Right atrium auricular region (tissue), 2 donors: ENCODE data around the gene HUS1. TPM values are rescaled to one million over a fixed set of nuclear protein-coding genes. Genes with fewer than 3 reads are reported as not detected.
"Not testable (repeated sequence)": the region's sequence is repeated elsewhere in the genome, so short reads cannot be mapped to it uniquely, and the experiment has no call there.

ENCODE experiments used
- DNase-seq: peaks from one replicate; pipeline ENCODE4 v3.0.0-alpha.2; 2019; ENCODE audit warnings: low spot score
- H3K27ac ChIP-seq, 2 donors: fragments of 200-600 bp; sonication (generic); 1 replicate in 1 of 2; 2 replicates in 1 of 2; pipeline ENCODE4 v1.5.1; 2016 to 2019
- H3K27me3 ChIP-seq, 2 donors: fragments of 200-600 bp; sonication (generic); one replicate each; pipeline versions ENCODE4 v1.5.1 to v1.6.0; 2017 to 2019
- H3K36me3 ChIP-seq: fragments of 200-600 bp; sonication (generic); one replicate; pipeline ENCODE4 v1.5.1; 2016
- H3K4me1 ChIP-seq, 2 donors: fragments of 200-600 bp; sonication (generic); one replicate each; pipeline versions ENCODE4 v1.5.1 to v1.6.0; 2017 to 2019
- H3K4me3 ChIP-seq, 2 donors: fragments of 200-600 bp; sonication (generic); 1 replicate in 1 of 2; 2 replicates in 1 of 2; pipeline ENCODE4 v1.5.1; 2017 to 2019; ENCODE audit warnings: mild to moderate bottlenecking in 1 of 2, moderate library complexity in 1 of 2
- H3K9me3 ChIP-seq, 2 donors: fragments of 200-600 bp; sonication (generic); one replicate each; pipeline ENCODE4 v1.5.1; 2019
- total RNA-seq, 2 donors: library from RNA; depleted of rRNA; stranded (reverse); fragments of >200 nt; gene quantifications; one replicate each; pipeline ENCODE4 v1.1.0, GENCODE V29; 2016
- TF ChIP-seq, protein P1 (sequence below), 2 donors: fragments of 200-600 bp; sonication (generic); IDR thresholded peaks; one replicate each; pipeline ENCODE4 v1.5.1; 2019; ENCODE audit warnings: antibody characterized with exemption in 2 of 2

HUS1 gene
- total RNA-seq, 2 donors from 2014 or later: 19.7 to 25.4 TPM

DNA sequence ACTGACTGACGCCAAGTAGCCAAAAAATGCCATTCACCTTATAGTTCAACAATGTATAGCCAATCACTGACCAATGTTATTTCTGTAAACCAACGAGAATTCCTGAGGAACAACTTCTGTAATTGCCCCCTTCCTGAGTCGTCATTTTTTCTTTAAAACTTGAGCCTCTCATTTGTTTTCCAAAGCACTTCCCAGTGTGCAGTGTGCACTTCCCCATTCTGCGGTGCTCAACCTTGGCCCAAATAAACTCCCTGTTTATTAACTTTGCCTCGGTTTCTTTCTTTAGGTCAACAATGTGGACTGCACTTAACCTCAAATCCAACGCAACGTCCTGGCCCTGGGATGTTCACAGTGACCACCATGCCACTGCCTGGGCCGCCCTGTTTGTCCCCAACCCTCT is 46.2 kb downstream of the HUS1 start:
- Histone ChIP-seq H3K36me3 (no peaks in the 10 kb centered on the region), H3K4me1 (peaks cover 0 to 28% of the 10 kb centered on the region in 2 donors), H3K27me3 (no peaks in the 10 kb centered on the region), H3K4me3 (no peak overlapping the region), H3K9me3 (no peaks in the 10 kb centered on the region), H3K27ac (no peak overlapping the region)
- DNase-seq: no peak
- TF ChIP-seq, protein P1, sequence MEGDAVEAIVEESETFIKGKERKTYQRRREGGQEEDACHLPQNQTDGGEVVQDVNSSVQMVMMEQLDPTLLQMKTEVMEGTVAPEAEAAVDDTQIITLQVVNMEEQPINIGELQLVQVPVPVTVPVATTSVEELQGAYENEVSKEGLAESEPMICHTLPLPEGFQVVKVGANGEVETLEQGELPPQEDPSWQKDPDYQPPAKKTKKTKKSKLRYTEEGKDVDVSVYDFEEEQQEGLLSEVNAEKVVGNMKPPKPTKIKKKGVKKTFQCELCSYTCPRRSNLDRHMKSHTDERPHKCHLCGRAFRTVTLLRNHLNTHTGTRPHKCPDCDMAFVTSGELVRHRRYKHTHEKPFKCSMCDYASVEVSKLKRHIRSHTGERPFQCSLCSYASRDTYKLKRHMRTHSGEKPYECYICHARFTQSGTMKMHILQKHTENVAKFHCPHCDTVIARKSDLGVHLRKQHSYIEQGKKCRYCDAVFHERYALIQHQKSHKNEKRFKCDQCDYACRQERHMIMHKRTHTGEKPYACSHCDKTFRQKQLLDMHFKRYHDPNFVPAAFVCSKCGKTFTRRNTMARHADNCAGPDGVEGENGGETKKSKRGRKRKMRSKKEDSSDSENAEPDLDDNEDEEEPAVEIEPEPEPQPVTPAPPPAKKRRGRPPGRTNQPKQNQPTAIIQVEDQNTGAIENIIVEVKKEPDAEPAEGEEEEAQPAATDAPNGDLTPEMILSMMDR (IDR thresholded peaks at IDR 0.05): no peak

DNA sequence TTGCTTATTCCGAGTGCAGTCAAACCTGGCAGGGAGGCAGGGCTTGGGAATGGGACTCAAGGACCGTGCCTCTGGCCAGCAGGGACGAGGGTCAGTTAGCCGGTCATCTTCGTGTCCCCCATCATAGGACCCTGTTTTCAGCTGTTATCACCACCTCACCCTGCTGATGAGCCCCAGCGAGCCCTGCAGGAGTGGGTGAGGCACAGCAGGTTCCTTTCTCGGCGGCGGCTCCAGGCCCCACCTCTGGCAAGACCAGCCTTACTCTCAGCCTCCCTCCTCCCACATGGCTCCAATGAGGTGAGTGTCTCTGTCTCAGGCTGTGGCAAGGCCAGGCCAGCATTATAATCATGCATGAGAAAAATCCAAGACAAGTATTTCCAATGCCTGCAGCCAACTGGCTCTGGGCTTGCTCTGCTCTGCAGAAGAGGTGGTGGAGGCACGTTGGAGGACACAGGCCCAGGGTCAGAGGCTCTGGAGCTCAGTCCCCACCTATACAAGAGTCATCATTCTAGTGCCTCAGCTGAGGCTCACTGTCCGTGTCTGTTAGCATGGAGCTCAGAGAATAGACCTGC is 46.9 kb downstream of the HUS1 start:
- no peaks in the 10 kb centered on the region for H3K27me3 ChIP-seq
- H3K9me3 ChIP-seq: no peaks in the 10 kb centered on the region
- TF ChIP-seq, protein P1 (IDR thresholded peaks at IDR 0.05): no peak
- H3K36me3 ChIP-seq: no peaks in the 10 kb centered on the region
- peaks cover 0 to 22% of the 10 kb centered on the region in 2 donors for H3K4me1 ChIP-seq
- no peak for DNase-seq
- no peak overlapping the region for H3K4me3 ChIP-seq
- no peak overlapping the region for H3K27ac ChIP-seq

- Histone ChIP-seq H3K36me3 (no peaks in the 10 kb centered on the region), H3K4me1 (peaks cover 0 to 17% of the 10 kb centered on the region in 2 donors), H3K4me3 (no peak overlapping the region), H3K27me3 (no peaks in the 10 kb centered on the region), H3K9me3 (no peaks in the 10 kb centered on the region), H3K27ac (no peak overlapping the region)
- TF ChIP-seq, protein P1 (IDR thresholded peaks at IDR 0.05): no peak
- no peak for DNase-seq
Measured at GRCh38 chr7:47932016-47932415, 47.4 kb downstream of the HUS1 start.

- no peak for DNase-seq
- TF ChIP-seq, protein P1 (IDR thresholded peaks at IDR 0.05): no peak
- Histone ChIP-seq H3K27me3 (no peaks in the 10 kb centered on the region), H3K9me3 (no peaks in the 10 kb centered on the region), H3K4me1 (peaks cover 0 to 10% of the 10 kb centered on the region in 2 donors), H3K36me3 (no peaks in the 10 kb centered on the region), H3K4me3 (no peak overlapping the region), H3K27ac (no peak overlapping the region)
Measured at GRCh38 chr7:47931005-47932004, 48.1 kb downstream of the HUS1 start.

DNA sequence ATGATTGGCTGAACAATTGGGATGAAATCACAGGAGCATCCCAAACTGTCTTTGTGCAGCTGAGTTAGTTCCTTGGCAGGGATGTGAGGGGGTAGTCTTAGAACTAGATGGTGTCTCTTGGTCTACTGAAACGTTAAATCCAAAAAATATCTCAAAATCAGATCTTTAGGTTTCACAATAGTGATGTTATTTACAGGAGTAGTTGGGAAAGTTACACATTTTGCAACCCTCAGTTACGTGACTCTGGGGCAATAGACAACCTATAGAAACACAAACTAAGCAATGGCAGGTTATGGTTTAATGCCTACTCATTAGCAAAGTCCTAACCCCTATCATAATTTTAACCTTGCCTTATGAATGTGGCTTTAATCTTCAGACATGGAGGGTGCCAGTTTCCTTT is 55.1 kb downstream of the HUS1 start:
- H3K27ac ChIP-seq: no peak overlapping the region
- no peaks in the 10 kb centered on the region for H3K9me3 ChIP-seq
- no peaks in the 10 kb centered on the region for H3K4me1 ChIP-seq
- TF ChIP-seq, protein P1 (IDR thresholded peaks at IDR 0.05): no peak
- no peaks in the 10 kb centered on the region for H3K27me3 ChIP-seq
- no peak overlapping the region for H3K4me3 ChIP-seq
- no peak for DNase-seq
- H3K36me3 ChIP-seq: no peaks in the 10 kb centered on the region

DNA sequence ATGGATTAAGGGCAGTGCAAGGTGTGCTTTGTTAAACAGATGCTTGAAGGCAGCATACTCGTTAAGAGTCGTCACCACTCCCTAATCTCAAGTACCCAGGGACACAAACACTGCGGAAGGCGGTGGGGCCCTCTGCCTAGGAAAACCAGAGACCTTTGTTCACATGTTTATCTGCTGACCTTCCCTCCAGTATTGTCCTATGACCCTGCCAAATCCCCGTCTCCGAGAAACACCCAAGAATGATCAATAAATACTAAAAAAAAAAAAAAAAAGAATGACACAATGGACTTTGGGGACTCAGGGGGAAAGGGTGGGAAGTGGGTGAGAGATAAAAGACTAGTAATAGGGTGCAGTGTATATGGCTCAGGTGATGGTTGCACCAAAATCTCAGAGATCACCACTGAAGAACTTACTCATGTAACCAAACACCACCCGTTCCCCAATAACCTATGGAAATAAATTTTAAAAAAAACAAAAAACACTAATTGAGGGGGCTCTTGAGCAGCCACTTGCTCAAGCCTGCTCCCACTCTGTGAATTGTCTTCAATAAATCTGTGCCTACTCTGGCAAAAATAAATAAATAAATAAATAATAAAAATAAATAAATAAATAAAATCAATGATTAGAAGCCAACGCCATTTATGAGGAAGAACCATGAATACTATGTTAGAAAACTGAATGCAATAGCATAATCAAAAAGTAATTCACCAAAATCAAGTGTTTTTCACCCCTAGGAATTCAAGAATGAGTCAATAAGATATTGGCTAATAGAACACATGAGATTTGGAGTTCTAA is 56.1 kb downstream of the HUS1 start:
- H3K27ac ChIP-seq, H3K9me3 ChIP-seq, H3K4me1 ChIP-seq, DNase-seq, H3K27me3 ChIP-seq, H3K36me3 ChIP-seq, H3K4me3 ChIP-seq: not testable (repeated sequence)

DNA sequence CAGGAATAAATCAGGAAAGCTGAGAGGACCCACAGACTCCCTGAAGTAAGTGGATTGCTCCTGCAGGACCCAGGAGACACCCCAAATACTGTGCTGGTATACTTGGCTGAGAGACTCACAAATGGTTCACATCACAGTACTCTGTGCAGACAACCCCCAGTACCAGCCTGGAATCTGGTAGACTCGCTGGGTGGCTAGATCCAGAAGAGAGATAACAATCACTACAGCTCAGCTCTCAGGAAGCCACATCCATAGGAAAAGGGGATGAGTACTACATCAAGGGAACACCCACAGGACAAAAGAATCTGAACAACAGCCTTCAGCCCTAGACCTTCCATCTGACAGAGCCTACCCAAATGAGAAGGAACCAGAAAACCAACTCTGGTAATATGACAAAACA is 62.9 kb downstream of the HUS1 start:
- H3K4me3 ChIP-seq, H3K36me3 ChIP-seq, DNase-seq, H3K27me3 ChIP-seq, H3K27ac ChIP-seq, H3K9me3 ChIP-seq, H3K4me1 ChIP-seq: not testable (repeated sequence)
